Osteoblast (primary cell): ENCODE data around the gene YJEFN3. TPM values are rescaled to one million over a fixed set of nuclear protein-coding genes. Genes with fewer than 3 reads are reported as not detected.
A peak's percentile ranks its signal among the peaks of the same experiment; 100 is the strongest.

ENCODE experiments used
- DNase-seq: peaks from one replicate; pipeline ENCODE4 v3.0.0; 2011; ENCODE audit warnings: low spot score, mixed read lengths; ENCODE audit not compliant: insufficient read length; ENCODE audit errors: missing footprints
- H2AFZ ChIP-seq: 2 replicates; pipeline ENCODE4 v1.6.0; 2011; ENCODE audit warnings: mild to moderate bottlenecking, low read length
- H3K27ac ChIP-seq: 2 replicates; pipeline ENCODE4 v1.5.1; 2011; ENCODE audit warnings: mild to moderate bottlenecking, low read depth, low read length, moderate library complexity
- H3K27me3 ChIP-seq: 2 replicates; pipeline ENCODE4 v1.6.0; 2012; ENCODE audit warnings: mild to moderate bottlenecking, control low read depth, inconsistent platforms, low read length, moderate library complexity; ENCODE audit not compliant: insufficient read depth
- H3K36me3 ChIP-seq: 2 replicates; pipeline ENCODE4 v1.5.1; 2011; ENCODE audit warnings: mild to moderate bottlenecking, low read length, control low read depth, moderate library complexity; ENCODE audit not compliant: insufficient read depth
- H3K4me1 ChIP-seq: 2 replicates; pipeline ENCODE4 v1.5.1; 2011; ENCODE audit warnings: mild to moderate bottlenecking, low read length, control low read depth, moderate library complexity; ENCODE audit not compliant: insufficient read depth
- H3K4me2 ChIP-seq: 2 replicates; pipeline ENCODE4 v1.6.0; 2011; ENCODE audit warnings: mild to moderate bottlenecking, low read length; ENCODE audit not compliant: insufficient read depth
- H3K4me3 ChIP-seq: fragments of 200-600 bp; sonication (generic); 3 replicates; pipeline ENCODE4 v1.5.1; 2012; ENCODE audit warnings: mild to moderate bottlenecking, low read length, inconsistent platforms; ENCODE audit not compliant: insufficient read depth
- H3K79me2 ChIP-seq: 2 replicates; pipeline ENCODE4 v1.6.0; 2012; ENCODE audit warnings: mild to moderate bottlenecking, low read length, control low read depth, inconsistent platforms; ENCODE audit not compliant: insufficient read depth
- H3K9me3 ChIP-seq: 2 replicates; pipeline ENCODE4 v1.5.1; 2011; ENCODE audit warnings: low read depth, low read length, control low read depth
- H4K20me1 ChIP-seq: 2 replicates; pipeline ENCODE4 v1.6.0; 2012; ENCODE audit warnings: mild to moderate bottlenecking, low read length, control low read depth; ENCODE audit not compliant: insufficient read depth
- total RNA-seq: library from RNA; depleted of rRNA; stranded (reverse); fragments of >200 nt; gene quantifications from 2 replicates; pipeline ENCODE4 v1.2.3, GENCODE V29; 2012
- TF ChIP-seq, protein P1 (sequence below): IDR thresholded peaks from 2 replicates; pipeline ENCODE4 v1.5.1; 2011; ENCODE audit warnings: mild to moderate bottlenecking, low read depth, low read length, moderate library complexity; ENCODE audit errors: extremely low read depth

Gene YJEFN3
- total RNA-seq, 1 donor, result under 0.01 TPM

GRCh38 chr19:19566306-19566705 lies 37.6 kb downstream of the YJEFN3 start:
- no peaks in the 10 kb centered on the region for H3K79me2 ChIP-seq
- H2AFZ ChIP-seq, result no peak overlapping the region
- H3K9me3 ChIP-seq, result no peaks in the 10 kb centered on the region
- H3K36me3 ChIP-seq, result no peaks in the 10 kb centered on the region
- DNase-seq, result peak; percentile 89
- no peak overlapping the region for H3K27ac ChIP-seq
- H4K20me1 ChIP-seq, result no peaks in the 10 kb centered on the region
- H3K4me1 ChIP-seq, result peaks cover 12% of the 10 kb centered on the region
- H3K4me3 ChIP-seq, result no peak overlapping the region
- no peak overlapping the region for H3K4me2 ChIP-seq
- TF ChIP-seq, protein P1, sequence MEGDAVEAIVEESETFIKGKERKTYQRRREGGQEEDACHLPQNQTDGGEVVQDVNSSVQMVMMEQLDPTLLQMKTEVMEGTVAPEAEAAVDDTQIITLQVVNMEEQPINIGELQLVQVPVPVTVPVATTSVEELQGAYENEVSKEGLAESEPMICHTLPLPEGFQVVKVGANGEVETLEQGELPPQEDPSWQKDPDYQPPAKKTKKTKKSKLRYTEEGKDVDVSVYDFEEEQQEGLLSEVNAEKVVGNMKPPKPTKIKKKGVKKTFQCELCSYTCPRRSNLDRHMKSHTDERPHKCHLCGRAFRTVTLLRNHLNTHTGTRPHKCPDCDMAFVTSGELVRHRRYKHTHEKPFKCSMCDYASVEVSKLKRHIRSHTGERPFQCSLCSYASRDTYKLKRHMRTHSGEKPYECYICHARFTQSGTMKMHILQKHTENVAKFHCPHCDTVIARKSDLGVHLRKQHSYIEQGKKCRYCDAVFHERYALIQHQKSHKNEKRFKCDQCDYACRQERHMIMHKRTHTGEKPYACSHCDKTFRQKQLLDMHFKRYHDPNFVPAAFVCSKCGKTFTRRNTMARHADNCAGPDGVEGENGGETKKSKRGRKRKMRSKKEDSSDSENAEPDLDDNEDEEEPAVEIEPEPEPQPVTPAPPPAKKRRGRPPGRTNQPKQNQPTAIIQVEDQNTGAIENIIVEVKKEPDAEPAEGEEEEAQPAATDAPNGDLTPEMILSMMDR, result no peak
- H3K27me3 ChIP-seq, result no peaks in the 10 kb centered on the region

GRCh38 chr19:19567391-19567790 lies 38.7 kb downstream of the YJEFN3 start:
- Histone ChIP-seq H3K4me3 (no peak overlapping the region), H3K27ac (no peak overlapping the region), H3K9me3 (no peaks in the 10 kb centered on the region), H3K4me1 (peaks cover 12% of the 10 kb centered on the region), H4K20me1 (no peaks in the 10 kb centered on the region), H3K36me3 (no peaks in the 10 kb centered on the region), H3K27me3 (no peaks in the 10 kb centered on the region), H2AFZ (no peak overlapping the region), H3K4me2 (no peak overlapping the region), H3K79me2 (no peaks in the 10 kb centered on the region)
- TF ChIP-seq, protein P1, result no peak
- peak; percentile 29 for DNase-seq

DNA sequence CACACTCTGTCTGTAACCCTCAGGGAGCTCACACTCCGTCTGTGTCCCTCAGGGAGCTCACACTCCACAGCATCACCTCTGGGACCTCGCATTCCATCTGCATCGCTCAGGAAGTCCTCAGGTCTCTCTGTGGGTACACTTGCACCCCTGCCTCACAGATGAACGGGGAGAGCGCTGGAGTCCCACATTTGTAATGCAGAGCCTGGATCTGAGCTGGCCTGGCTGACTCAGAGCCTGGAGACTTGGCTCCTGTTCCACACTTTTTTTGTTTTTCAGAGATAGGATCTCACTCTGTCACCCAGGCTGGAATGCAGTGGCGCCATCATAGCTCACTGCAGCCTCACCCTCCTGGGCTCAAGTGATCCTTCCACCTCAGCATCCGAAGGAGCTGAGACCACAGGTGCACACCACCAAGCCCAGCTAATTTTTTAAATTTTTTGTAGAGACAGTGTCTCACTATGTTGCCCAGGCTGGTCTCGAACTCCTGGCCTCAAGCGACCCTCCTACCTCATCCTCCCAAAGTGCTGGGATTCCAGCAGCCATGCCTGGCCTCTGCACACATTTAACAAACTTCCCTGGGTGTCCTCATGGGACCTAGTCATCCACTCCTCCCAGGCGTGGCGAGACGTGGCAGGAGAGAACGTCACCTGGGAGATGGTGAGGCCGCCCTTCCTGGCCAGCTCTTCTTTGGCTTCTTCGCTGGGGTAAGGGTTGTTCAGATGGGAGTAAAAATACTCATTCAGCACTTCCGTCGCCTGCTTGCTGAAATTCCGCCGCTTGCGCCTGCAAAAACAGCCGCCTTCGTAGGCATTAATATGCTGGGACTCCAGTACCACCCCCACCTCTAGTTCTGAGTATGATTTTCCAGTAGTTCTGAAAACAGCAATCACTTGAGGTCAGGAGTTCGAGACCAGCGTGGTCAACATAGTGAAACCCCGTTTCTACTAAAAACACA lies 40.4 kb downstream of the YJEFN3 start:
- Histone ChIP-seq H3K36me3 (no peaks in the 10 kb centered on the region), H3K4me3 (no peak overlapping the region), H3K4me2 (no peak overlapping the region), H3K27ac (no peak overlapping the region), H4K20me1 (no peaks in the 10 kb centered on the region), H3K9me3 (no peaks in the 10 kb centered on the region), H2AFZ (no peak overlapping the region), H3K79me2 (no peaks in the 10 kb centered on the region), H3K27me3 (no peaks in the 10 kb centered on the region), H3K4me1 (peaks cover 12% of the 10 kb centered on the region)
- TF ChIP-seq, protein P1, result no peak
- DNase-seq, result peak; percentile 93

- TF ChIP-seq, protein P1, result no peak
- Histone ChIP-seq H3K4me1 (peaks cover 12% of the 10 kb centered on the region), H3K4me2 (no peak overlapping the region), H3K4me3 (no peak overlapping the region), H4K20me1 (no peaks in the 10 kb centered on the region), H2AFZ (no peak overlapping the region), H3K9me3 (no peaks in the 10 kb centered on the region), H3K27me3 (no peaks in the 10 kb centered on the region), H3K27ac (no peak overlapping the region), H3K79me2 (no peaks in the 10 kb centered on the region), H3K36me3 (no peaks in the 10 kb centered on the region)
- peak; percentile 21 for DNase-seq
These were observed 41.9 kb downstream of the YJEFN3 start for GRCh38 chr19:19570571-19570970.
